Measurements from ENCODE around the gene HOMER2. TPM values are rescaled to one million over a fixed set of nuclear protein-coding genes. Genes with fewer than 3 reads are reported as not detected.

Gene HOMER2
- total RNA-seq, 1 experiment from 2014 or later, result 14.2 TPM

DNA sequence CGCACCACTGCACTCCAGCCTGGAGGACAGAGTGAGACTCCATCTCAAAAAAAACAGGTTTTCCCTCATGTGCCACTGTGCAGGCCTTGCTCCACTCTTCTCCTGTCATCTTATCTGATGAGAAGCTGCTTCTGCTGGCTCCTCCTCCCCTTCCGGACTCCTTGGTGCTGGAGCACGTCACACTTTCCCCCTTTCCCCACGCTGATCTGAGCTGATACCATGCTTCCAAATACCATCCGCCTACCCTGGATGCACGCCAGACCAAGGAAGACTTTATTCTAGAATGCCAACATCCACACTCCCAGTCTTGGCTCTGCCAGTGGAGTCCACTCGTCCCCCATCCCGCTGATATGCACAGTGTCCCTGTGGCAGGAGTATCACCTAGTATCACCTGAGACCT lies 31.3 kb downstream of the HOMER2 start:
- no peak overlapping the region for H4K8ac ChIP-seq (replicated peaks; ENCODE audit: insufficient read length, low read depth, low read length)

More for the DNA sequence above, 31.3 kb downstream of the HOMER2 start:
- Histone ChIP-seq H3K27me3 (ENCODE audit: insufficient read depth, low read length) (no peaks in the 10 kb centered on the region; the same call in 1 of the 2 replicates), H3K4ac (ENCODE audit: low read depth, low read length) (no peak overlapping the region), H3K23me2 (ENCODE audit: insufficient read length, low read depth, low read length, poor library complexity, severe bottlenecking) (no peaks in the 10 kb centered on the region), H3K4me2 (ENCODE audit: insufficient read depth, insufficient read length, low read length) (no peak overlapping the region), H3K14ac (ENCODE audit: insufficient read depth, low read length) (no peak overlapping the region), H3K56ac (ENCODE audit: insufficient read length, low read depth, low read length) (no peak overlapping the region), H3T11ph (ENCODE audit: low read length) (no peak overlapping the region), H2BK12ac (ENCODE audit: insufficient read length, low read depth, low read length) (no peak overlapping the region), H4K20me1 (ENCODE audit: control insufficient read depth, insufficient read depth, insufficient read length) (no peaks in the 10 kb centered on the region), H2BK5ac (ENCODE audit: insufficient read length, low read length) (no peak overlapping the region), H3K79me1 (ENCODE audit: insufficient read depth, low read depth, low read length, poor library complexity, severe bottlenecking) (no peaks in the 10 kb centered on the region), H3K9ac (ENCODE audit: extremely low read depth, insufficient read length, low read length) (no peak overlapping the region), H2BK20ac (ENCODE audit: low read depth, low read length, poor library complexity, severe bottlenecking) (no peak overlapping the region), H2AFZ (ENCODE audit: low read length) (no peak overlapping the region), H2BK120ac (ENCODE audit: low read depth, low read length, poor library complexity, severe bottlenecking) (no peak overlapping the region), H2BK15ac (ENCODE audit: low read depth, low read length) (no peak overlapping the region), H3K4me1 (ENCODE audit: insufficient read depth, low read length) (no peaks in the 10 kb centered on the region), H4K91ac (ENCODE audit: insufficient read length, low read depth, low read length) (no peak overlapping the region), H4K5ac (ENCODE audit: insufficient read length, low read depth, low read length) (no peak overlapping the region), H3K27ac (ENCODE audit: insufficient read length, low read depth, low read length) (no peak overlapping the region), H2AK5ac (ENCODE audit: insufficient read length, low read length) (no peak overlapping the region), H3K18ac (ENCODE audit: insufficient read length, low read depth, low read length) (no peak overlapping the region), H3K23ac (ENCODE audit: insufficient read length, low read depth, low read length) (no peak overlapping the region), H3K9me3 (ENCODE audit: control insufficient read depth, low read depth, low read length) (no peaks in the 10 kb centered on the region), H3K79me2 (ENCODE audit: insufficient read depth, low read length) (no peaks in the 10 kb centered on the region)
- no peak overlapping the region for H3K4me3 Mint-ChIP-seq
- no peak for DNase-seq
- no peaks in the 10 kb centered on the region; a peak in 1 of 4 replicates for H3K4me1 Mint-ChIP-seq
- peaks cover 3% of the 10 kb centered on the region; the same call in 1 of the 2 replicates for H3K27me3 Mint-ChIP-seq (ENCODE audit: low read depth)
- TF ChIP-seq, protein P1, sequence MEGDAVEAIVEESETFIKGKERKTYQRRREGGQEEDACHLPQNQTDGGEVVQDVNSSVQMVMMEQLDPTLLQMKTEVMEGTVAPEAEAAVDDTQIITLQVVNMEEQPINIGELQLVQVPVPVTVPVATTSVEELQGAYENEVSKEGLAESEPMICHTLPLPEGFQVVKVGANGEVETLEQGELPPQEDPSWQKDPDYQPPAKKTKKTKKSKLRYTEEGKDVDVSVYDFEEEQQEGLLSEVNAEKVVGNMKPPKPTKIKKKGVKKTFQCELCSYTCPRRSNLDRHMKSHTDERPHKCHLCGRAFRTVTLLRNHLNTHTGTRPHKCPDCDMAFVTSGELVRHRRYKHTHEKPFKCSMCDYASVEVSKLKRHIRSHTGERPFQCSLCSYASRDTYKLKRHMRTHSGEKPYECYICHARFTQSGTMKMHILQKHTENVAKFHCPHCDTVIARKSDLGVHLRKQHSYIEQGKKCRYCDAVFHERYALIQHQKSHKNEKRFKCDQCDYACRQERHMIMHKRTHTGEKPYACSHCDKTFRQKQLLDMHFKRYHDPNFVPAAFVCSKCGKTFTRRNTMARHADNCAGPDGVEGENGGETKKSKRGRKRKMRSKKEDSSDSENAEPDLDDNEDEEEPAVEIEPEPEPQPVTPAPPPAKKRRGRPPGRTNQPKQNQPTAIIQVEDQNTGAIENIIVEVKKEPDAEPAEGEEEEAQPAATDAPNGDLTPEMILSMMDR (conservative IDR thresholded peaks at IDR 0.05), result no peak
- H3K36me3 Mint-ChIP-seq (ENCODE audit: insufficient read depth in 1 of 3, low read depth in 3 of 3), result no peaks in the 10 kb centered on the region
- H3K27ac Mint-ChIP-seq, result no peak overlapping the region
- H3K9me3 Mint-ChIP-seq, result no peaks in the 10 kb centered on the region
- WGBS (ENCODE audit: extremely low coverage, insufficient read length, low lambda C conversion rate), result no CpG with 5 or more reads among the region's 8 CpGs

Measured in H9 (cell line).